Activated T-helper 9 cell treated with anti-CD3 and anti-CD28 coated beads, Interleukin-2, amount 50 U/mL, for 16 hours (primary cell): ENCODE data around the gene KLC4.
"Not testable (repeated sequence)": the region's sequence is repeated elsewhere in the genome, so short reads cannot be mapped to it uniquely, and the experiment has no call there.

Experiments
- DNase-seq: peaks from one replicate; pipeline ENCODE4 v3.0.0-alpha.2; 2020; ENCODE audit warnings: low read depth

The KLC4 gene

GRCh38 chr6:43070028-43070632 is 10.7 kb downstream of the KLC4 start:
- no peak for DNase-seq

DNA sequence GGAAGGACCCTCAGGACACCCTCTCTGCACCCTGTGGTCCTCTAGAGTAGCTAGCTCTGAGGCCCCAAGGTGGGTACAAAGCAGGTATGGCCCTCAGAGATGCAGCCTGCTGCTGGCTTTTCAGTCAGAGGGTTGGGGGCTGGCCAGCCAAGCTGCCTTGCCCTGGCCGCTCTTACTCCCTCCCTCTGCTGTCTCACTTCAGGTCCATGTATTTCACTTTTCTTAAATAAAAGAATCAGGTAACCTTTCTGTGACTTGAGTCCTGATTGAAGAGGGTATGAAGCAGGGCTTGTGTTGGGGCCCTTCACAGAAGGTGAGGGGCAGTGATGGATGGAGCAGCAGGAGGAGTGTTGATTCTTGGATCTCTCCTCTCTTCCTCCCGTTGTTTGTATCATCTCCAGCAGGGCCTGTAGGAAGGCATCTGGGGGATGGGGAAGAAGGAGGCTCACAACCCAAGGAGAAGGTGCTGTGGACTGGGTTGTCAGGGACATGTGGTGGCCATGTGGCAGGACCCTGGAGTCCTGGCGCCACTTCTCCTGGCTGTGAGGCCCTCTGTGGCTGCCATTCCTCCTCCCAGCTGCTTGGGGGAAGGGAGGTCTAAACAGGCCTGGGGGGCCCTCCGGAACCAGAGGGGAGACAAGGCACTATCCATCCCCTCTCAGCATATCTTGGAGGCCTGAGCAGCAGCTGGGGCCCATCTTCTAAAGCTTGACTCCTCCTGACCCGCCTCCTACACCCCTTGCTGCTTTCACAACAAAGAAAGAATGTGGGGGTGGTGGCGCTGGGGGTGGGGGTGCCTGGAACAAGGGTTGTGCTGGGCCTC is 15.6 kb downstream of the KLC4 start:
- no peak for DNase-seq

- no peak for DNase-seq
Measured at GRCh38 chr6:43075670-43076463, 16.4 kb downstream of the KLC4 start, which contains the start of gene PTK7. PTK7 (plus strand) TSS chr6:43076314; CDS start chr6:43076489, 175 bp downstream.

GRCh38 chr6:43076464-43077332 is 17.3 kb downstream of the KLC4 start:
- DNase-seq: no peak

- DNase-seq: no peak
Measured at GRCh38 chr6:43077333-43077809, 17.9 kb downstream of the KLC4 start.

DNA sequence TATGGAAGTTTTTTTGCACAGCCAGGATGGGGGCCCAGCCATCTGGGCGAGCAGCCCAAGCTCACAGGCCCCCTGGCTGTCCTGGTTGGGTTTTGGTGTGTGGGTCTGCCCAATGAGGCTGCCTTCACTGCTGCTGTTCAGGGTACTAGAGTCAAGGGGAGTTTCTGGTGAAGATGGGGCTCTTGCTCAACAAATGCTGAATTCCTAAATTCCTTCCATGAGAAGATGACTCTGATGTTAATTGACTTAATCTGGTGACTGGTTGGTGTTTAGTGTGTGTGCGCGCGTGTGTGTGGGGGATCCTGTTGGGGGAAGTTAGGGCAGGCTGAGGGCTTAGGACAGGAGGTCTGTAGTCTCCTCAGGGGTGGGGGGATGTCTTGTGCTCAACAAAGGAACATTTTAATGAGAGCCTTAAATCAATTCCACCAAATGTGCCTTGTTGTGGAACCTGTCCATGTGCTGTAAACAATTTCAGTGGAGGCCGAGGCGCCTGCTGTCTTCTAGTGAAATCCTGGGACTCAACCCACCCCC is 18.6 kb downstream of the KLC4 start:
- no peak for DNase-seq

- DNase-seq: no peak
Measured at GRCh38 chr6:43078691-43079090, 19.3 kb downstream of the KLC4 start.

DNA sequence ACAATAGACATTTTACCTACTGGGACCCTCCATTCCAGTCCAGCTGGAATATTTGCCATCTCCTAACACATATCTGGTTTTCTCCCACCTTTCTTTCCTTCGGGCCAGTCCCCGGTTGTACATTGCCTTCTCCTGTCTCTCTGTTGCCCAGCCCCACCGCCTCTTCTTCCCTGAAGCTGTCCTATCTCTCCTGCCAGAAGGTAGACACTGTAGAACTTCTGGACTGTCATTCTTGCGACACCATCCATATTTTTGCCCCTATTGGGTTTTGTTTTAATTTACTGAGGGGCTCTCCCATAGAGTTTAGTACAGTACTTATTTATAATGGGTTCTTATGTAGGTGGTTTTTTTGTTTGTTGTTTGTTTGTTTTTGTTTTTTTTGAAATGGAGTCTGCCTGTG is 21.6 kb downstream of the KLC4 start:
- no peak for DNase-seq

DNA sequence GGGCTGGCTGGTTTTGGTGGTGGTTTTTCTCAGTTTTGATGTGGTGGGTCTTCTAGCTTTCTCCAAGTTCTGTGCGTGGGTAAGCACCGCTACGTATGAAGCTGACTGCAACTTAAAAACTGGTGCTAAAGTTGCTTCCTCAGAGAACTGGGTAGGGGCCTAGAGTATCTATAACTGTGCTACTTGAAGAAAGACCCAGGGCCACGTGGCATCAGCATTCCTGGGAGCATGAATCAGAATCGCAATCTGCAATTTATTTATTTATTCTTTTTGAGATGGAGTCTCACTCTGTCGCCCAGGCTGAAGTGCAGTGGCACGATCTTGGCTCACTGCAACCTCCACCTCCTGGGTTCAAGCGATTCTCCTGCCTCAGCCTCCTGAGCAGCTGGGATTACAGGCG is 22.5 kb downstream of the KLC4 start:
- DNase-seq: not testable (repeated sequence)

DNA sequence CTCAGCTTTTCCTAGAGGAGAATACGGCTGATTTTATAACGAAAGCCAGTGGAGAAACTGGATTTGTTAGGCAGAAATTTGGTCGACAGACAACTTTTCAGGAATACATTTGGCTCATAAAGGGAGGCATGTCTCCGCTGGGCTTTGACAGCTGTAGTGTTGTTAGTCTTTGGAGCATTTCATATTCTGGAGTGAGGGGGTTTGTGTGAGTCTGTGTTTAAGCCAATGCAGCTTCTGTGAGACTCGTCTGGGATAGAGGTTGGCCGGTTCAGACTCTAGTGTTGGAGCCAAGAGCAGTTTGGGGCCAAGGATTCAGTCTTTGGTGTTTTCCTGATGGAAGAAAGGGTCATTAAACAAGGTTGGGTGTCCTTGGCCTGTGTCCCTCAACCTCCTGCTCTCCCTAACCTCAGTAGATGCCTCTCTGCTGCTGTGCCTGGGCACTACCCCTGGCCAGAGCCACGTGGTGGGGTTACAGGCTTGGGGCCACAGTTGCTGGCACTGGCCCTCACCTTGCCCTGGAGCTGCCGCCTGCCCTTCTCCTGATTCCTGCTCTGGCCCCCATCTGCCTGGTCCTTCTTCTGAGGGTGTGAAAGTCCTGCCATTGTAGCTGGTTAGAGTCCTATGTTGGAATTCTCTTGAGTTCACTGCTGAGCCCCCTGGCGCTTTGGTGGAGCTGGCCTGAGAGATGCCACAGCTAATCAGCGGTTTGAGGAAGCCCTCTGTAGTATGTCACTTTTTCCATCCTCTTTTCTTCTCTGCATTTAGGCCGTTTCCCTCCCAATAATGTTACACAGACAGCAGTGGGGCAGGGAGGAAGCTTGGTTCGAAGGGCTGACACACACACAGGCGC is 23.6 kb downstream of the KLC4 start:
- DNase-seq: no peak

GRCh38 chr6:43086022-43086658 is 26.7 kb downstream of the KLC4 start:
- DNase-seq: no peak

DNA sequence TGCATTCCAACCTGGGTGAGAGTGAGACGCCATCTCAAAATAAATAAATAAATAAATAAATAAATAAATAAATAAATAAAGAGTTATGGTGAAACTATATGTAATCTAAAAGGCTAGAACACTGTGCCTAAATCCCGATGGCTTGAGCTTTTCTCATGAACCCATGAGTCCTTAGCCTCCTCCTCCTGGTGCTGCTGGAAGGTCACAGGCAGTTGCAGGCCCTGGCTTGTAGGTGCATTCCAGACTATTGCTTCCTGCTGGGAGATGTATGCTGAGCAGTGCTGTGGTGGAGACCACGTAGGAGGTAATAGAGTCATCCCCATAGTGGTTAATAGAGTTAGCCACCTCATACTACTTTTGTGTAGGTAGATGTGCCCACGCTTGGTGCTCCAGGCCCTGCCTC is 29.2 kb downstream of the KLC4 start:
- no peak for DNase-seq

DNA sequence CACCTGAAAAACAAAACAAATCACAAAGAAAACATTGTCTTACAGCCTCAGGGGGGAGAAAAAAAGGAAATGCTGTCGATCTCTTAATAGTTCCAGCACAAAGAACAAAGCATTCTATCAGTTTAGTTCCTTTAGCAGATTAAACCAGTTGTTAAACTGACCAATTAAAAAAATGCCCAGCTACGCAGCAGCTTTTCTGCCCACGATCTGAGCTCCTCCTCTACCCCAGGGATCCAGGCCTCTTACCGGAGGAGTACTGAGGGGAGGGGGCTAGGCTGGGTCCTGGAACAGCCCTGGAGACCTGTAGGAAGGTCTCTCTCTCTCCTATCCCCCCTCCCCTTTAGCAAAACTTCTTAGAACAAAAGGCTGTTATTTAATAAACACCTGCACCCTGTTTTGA is 30.0 kb downstream of the KLC4 start:
- DNase-seq: no peak

GRCh38 chr6:43089874-43090558 is 30.6 kb downstream of the KLC4 start:
- DNase-seq: no peak

GRCh38 chr6:43090559-43090956 is 31.1 kb downstream of the KLC4 start:
- no peak for DNase-seq

GRCh38 chr6:43091020-43091419 is 31.6 kb downstream of the KLC4 start:
- no peak for DNase-seq

GRCh38 chr6:43091436-43091991 is 32.1 kb downstream of the KLC4 start:
- DNase-seq: no peak

DNA sequence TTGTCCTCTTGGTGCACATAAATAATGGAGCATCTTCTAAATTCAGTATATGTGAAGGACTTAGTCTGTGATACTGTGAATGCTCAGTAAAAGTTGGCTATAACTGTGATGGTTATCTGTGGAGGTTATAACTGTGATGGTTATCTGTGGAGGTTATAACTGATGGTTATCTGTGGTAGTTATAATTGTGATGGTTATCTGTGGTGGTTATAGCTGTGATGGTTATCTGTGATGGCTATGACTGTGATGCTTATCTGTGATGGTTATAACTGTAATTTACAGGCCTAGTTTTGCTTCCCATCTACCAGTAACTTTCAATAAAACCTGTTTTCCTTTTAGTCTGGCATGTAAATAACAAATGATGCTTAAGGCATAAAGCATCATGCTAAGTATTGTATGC is 33.2 kb downstream of the KLC4 start:
- no peak for DNase-seq
